Measurements from ENCODE around the gene SLC6A12.

- no peak for TF ChIP-seq CTCF (IDR thresholded peaks at IDR 0.05)
- no peak for TF ChIP-seq POLR2A (IDR thresholded peaks at IDR 0.05)
Measured at GRCh38 chr12:164207-164606, 49.8 kb downstream of the SLC6A12 start.

Measured in heart left ventricle (tissue), 13 donors.